GM19239 (cell line): ENCODE data around the gene SIAE.

ENCODE experiments used
- DNase-seq: peaks from one replicate; pipeline ENCODE4 v3.0.0; 2011; ENCODE audit warnings: low spot score; ENCODE audit not compliant: insufficient read length
- FAIRE-seq: peaks from 2 replicates; lab custom pipeline; 2011; peaks lifted over from hg19 to GRCh38; lab: Jason Lieb, UNC

The SIAE gene

DNA sequence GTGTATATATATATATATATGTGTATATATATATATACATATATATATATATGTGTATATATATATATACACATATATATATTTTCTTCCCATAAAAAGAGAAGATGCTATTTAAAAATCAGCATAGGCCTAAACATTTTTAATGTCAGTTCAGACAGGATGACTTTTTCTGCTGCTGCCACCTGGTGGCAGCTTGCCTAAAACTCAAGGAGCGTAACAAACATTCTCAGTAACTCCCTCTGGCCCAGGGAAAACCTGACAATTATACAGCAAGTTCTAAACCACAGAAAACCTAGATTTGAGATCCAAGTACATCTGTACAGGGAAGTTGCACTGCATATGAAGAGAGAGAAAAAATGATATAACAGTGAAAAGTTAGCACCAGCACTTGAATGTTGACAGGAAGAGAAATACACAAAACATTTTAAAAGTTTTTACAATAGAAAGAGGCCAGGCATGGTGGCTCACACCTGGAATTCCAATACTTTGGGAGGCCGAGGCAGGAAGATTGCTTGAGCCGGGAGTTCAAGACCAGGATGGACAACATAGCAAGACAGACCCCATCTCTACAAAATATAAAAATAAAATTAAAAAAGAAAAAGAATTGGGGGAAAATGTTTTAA, 87.2 kb downstream of the SIAE start:
- FAIRE-seq (peak; percentile 84), DNase-seq (peak; percentile 9)

- DNase-seq (no peak), FAIRE-seq (no peak)
Observed at GRCh38 chr11:124584681-124585372, 88.7 kb downstream of the SIAE start.

DNA sequence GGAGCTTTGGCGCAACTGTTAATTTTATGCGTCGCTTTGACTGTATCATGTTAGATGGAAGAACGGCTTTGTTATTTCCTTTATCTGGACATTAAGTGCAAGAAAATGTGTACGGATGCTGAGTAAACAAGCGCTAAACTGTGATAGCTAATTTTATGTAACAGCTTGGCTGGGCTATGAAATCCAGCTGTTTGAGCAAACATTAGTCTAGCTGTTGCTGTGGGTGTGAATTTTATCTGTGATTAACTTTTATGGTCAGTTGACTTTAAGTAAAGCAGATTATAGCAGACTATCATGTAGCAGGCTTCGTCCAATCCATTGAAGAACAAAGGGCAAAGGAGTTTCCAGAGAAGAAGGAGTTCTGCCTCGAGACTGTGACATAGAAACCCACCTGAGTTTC, 89.8 kb downstream of the SIAE start:
- no peak for FAIRE-seq
- no peak for DNase-seq
